Fibroblast of peridontal ligament (primary cell): ENCODE data around the gene PRPF19.

Experiments
- DNase-seq: peaks from one replicate; pipeline ENCODE4 v3.0.0-alpha.2; 2010; ENCODE audit errors: extremely low read depth

Gene PRPF19

GRCh38 chr11:60906132-60906972, at the start of gene PRPF19:
TSS of gene PRPF19 (minus strand) at chr11:60906585. CDS start at chr11:60906382, 203 bp downstream.
- DNase-seq, result peak; percentile 94

DNA sequence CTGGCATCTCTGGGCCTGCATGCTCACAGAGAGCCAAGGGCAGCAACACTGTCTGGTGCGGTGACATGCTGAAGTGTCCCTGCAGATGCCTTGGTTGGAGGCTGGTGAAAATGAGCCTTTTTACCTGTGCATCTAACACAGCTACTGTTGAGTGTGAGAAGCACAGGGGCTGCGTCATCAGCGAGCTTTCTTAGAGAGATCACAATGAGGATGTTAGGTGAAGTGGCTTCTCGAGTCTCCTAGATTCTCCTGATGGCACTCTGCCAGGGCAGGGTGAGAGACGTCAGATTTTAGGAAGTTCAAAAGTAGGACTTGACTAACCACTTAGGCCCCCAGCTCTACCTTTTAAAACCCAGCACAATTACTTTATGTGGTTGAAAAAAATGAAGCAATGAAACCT, 49.2 kb upstream of the PRPF19 start:
- no peak for DNase-seq

DNA sequence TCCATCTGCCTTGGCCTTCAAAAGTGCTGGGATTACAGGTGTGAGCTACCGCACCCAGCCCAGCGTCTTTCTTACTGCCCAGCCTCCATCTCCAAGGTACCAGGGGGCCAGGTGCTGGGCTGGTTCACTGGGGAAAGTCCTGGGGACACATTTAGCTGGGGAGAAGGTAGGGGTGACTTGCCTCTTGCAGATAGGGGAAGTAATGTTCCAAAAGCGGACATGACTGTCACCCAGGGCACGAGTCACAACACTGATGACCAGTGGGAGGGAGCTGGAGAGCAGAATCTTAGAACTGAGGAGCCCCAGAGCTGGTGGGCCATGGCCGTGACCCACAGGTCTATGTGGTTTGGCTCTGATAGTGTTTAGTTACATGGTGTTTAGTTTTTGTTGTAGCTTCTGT, 48.0 kb upstream of the PRPF19 start:
- no peak for DNase-seq

GRCh38 chr11:60953781-60954180, 47.4 kb upstream of the PRPF19 start:
- peak; percentile 10 for DNase-seq

- DNase-seq, result no peak
These were observed 46.4 kb upstream of the PRPF19 start for GRCh38 chr11:60952742-60953170.

DNA sequence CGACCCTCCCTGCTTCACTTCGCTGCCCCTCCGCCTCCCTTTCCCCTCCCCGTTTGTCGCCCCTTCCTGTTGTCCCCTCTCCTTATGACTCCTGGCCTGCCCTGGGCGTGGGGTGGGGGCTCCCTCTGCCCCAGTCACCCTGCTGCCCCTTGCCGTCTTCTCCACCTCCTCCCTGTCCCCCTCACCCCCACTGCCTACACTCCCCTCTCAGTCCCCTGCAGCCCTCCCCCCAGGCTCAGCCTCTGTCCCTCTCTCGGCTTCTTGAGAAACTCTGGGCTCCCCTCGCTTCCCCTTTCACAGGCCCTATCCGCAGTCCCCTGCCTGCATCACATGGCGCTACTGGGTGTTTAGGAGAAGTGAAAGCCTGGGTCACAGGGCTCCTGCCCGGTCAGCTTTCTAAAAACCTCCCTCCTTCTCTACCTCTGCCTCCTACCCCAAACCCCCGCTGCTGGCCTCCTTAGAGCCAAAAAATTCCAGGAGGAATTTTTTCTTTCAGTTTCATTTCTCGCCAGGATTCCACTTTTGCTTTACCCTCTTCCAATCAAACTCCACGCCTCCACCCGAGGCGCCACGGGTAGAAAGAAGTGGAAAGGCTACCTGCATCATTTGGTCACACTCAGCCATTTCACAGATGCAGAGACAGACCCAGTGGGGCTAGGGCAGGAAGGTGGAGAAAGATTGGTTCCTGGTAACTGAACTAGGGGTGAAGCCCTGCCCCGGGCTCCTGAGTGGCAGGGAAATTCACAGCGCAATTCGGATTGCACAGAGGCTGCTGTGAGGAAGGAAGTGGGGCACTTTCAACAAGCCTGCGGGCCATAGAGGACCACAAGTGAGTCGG, 45.7 kb upstream of the PRPF19 start, which contains the start of gene SLC15A3:
Gene SLC15A3, minus strand, starts transcription at position 273 of the 838 bp plus-strand sequence. CDS start 625 bp downstream, outside the sequence.
- peak; percentile 59 for DNase-seq

GRCh38 chr11:60951606-60951903, 45.2 kb upstream of the PRPF19 start:
- peak; percentile 5 for DNase-seq

GRCh38 chr11:60950933-60951605, 44.7 kb upstream of the PRPF19 start:
- DNase-seq, result no peak

GRCh38 chr11:60950024-60950423, 43.6 kb upstream of the PRPF19 start:
- DNase-seq, result peak; percentile 19

GRCh38 chr11:60948250-60948649, 41.9 kb upstream of the PRPF19 start:
- DNase-seq, result no peak

GRCh38 chr11:60947700-60948099, 41.3 kb upstream of the PRPF19 start:
- DNase-seq, result peak; percentile 23

GRCh38 chr11:60946601-60947264, 40.3 kb upstream of the PRPF19 start:
- DNase-seq, result no peak

GRCh38 chr11:60945295-60945667, 38.9 kb upstream of the PRPF19 start:
- DNase-seq, result no peak

DNA sequence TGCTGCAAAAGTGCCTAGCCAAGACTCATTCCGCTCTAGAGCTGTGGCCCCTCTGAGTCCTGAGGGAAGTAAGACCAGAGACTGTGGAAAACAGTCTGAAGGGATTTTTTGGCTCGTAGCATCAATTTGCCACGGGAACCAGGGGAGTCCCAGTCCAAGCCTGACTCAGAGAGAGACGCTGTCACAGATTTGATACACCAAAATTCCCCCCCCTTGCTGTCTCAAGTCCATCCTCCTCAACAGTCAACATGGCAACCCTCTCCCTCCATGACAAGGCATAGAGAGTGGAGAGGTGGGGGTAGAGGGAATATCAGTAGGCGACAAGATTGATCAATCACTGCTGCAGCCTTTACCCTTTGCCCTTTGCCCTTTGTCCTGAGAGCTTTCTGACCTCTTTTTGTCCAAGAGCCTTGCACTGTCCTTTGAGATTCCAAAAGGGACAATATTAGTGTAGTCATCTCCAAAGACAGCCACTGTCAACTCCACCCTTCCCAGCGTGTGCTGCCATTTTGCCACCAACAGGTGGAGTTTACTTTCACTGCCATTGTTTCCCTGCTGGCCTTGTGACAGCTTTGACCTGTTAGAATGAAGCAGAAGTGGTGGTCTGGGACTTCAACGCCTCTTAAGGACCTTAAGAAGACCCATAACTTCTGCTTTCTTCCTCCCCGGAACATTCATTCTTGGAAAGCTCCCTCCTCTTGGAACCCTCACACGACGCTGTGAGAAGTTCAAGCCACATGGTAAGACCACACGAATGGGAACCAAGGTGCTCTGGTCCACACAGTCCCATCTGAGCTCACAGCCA, 38.3 kb upstream of the PRPF19 start:
- DNase-seq, result no peak

GRCh38 chr11:60942970-60943565, 36.7 kb upstream of the PRPF19 start:
- peak; percentile 41 for DNase-seq

GRCh38 chr11:60942219-60942618, 35.8 kb upstream of the PRPF19 start:
- DNase-seq, result no peak

DNA sequence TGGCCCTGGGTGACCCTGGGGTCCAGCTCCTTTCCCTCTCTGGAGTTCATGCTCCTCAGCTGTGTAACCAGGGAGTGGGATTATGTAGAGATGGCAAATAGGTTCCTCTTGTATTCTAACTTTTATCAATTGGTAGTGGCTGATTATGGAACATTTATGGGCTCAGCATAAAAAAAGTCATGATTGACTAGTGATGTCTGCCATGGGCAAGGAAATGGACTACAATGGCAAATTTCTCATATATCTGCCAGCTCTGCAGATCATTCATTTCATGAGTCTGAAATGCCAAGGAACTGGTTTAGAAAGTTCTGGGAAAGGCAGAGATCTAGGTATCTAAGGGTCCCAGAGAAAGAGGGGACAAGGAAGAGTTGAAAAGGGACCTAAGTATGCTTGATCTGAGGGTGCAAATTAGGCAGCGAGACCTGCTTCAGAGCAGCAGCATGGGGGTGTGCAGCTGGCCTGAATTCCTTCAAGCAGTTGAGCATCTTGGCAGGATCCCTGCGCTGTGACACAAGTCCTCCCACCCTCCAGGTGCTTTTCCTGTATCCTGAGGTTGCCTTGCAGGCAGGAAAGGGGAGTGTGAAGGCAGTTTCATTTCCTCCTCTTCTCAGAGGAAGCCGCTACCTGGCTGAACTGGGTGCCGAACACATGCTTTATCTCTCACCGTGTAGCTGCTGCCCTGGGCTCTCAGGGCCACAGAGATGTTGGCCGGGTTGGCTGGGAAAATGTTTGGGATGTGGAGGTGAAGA, 35.2 kb upstream of the PRPF19 start:
- no peak for DNase-seq

GRCh38 chr11:60939855-60940254, 33.5 kb upstream of the PRPF19 start:
- peak; percentile 40 for DNase-seq

- DNase-seq, result no peak
These were observed 32.9 kb upstream of the PRPF19 start for GRCh38 chr11:60939301-60939700.

GRCh38 chr11:60938500-60938899, 32.1 kb upstream of the PRPF19 start:
- DNase-seq, result no peak
